ENCODE data around the gene FOXP1. TPM values are rescaled to one million over a fixed set of nuclear protein-coding genes. Genes with fewer than 3 reads are reported as not detected.

The FOXP1 gene
- total RNA-seq, 1 donor from 2014 or later: 71.3 TPM

GRCh38 chr3:71542521-71543370 is 40.8 kb downstream of the FOXP1 start:
- Mint-ChIP-seq H3K9me3 (ENCODE audit: unreplicated experiment) (no peaks in the 10 kb centered on the region), H3K4me1 (ENCODE audit: unreplicated experiment) (peaks cover 50% of the 10 kb centered on the region), H3K4me3 (ENCODE audit: unreplicated experiment) (no peak overlapping the region), H3K36me3 (ENCODE audit: low read depth, unreplicated experiment) (no peaks in the 10 kb centered on the region), H3K27me3 (ENCODE audit: unreplicated experiment) (peaks cover 4% of the 10 kb centered on the region), H3K27ac (ENCODE audit: unreplicated experiment) (peak overlapping the region; percentile 36)
- DNase-seq (ENCODE audit: low spot score): peak; percentile 13
- no peak for TF ChIP-seq CTCF (IDR thresholded peaks at IDR 0.05; ENCODE audit: unreplicated experiment)

GRCh38 chr3:71541313-71541712 is 42.2 kb downstream of the FOXP1 start:
- Mint-ChIP-seq H3K4me3 (ENCODE audit: unreplicated experiment) (no peak overlapping the region), H3K27me3 (ENCODE audit: unreplicated experiment) (peaks cover 3% of the 10 kb centered on the region), H3K27ac (ENCODE audit: unreplicated experiment) (no peak overlapping the region), H3K36me3 (ENCODE audit: low read depth, unreplicated experiment) (no peaks in the 10 kb centered on the region), H3K9me3 (ENCODE audit: unreplicated experiment) (no peaks in the 10 kb centered on the region), H3K4me1 (ENCODE audit: unreplicated experiment) (peaks cover 38% of the 10 kb centered on the region)
- DNase-seq (ENCODE audit: low spot score): no peak
- TF ChIP-seq CTCF (IDR thresholded peaks at IDR 0.05; ENCODE audit: unreplicated experiment): no peak

GRCh38 chr3:71537211-71537611 is 46.3 kb downstream of the FOXP1 start:
- Mint-ChIP-seq H3K4me3 (ENCODE audit: unreplicated experiment) (no peak overlapping the region), H3K27ac (ENCODE audit: unreplicated experiment) (no peak overlapping the region), H3K27me3 (ENCODE audit: unreplicated experiment) (peaks cover 3% of the 10 kb centered on the region), H3K4me1 (ENCODE audit: unreplicated experiment) (peaks cover 27% of the 10 kb centered on the region), H3K9me3 (ENCODE audit: unreplicated experiment) (no peaks in the 10 kb centered on the region), H3K36me3 (ENCODE audit: low read depth, unreplicated experiment) (no peaks in the 10 kb centered on the region)
- no peak for DNase-seq (ENCODE audit: low spot score)
- TF ChIP-seq CTCF (IDR thresholded peaks at IDR 0.05; ENCODE audit: unreplicated experiment): no peak

GRCh38 chr3:71536376-71536965 is 47.1 kb downstream of the FOXP1 start:
- H3K27me3 Mint-ChIP-seq (ENCODE audit: unreplicated experiment): peaks cover 3% of the 10 kb centered on the region
- no peaks in the 10 kb centered on the region for H3K9me3 Mint-ChIP-seq (ENCODE audit: unreplicated experiment)
- no peak overlapping the region for H3K4me3 Mint-ChIP-seq (ENCODE audit: unreplicated experiment)
- no peak for DNase-seq (ENCODE audit: low spot score)
- no peak overlapping the region for H3K27ac Mint-ChIP-seq (ENCODE audit: unreplicated experiment)
- no peaks in the 10 kb centered on the region for H3K36me3 Mint-ChIP-seq (ENCODE audit: low read depth, unreplicated experiment)
- H3K4me1 Mint-ChIP-seq (ENCODE audit: unreplicated experiment): peaks cover 27% of the 10 kb centered on the region
- TF ChIP-seq CTCF (IDR thresholded peaks at IDR 0.05; ENCODE audit: unreplicated experiment): no peak

- Mint-ChIP-seq H3K36me3 (ENCODE audit: low read depth, unreplicated experiment) (no peaks in the 10 kb centered on the region), H3K9me3 (ENCODE audit: unreplicated experiment) (no peaks in the 10 kb centered on the region), H3K27me3 (ENCODE audit: unreplicated experiment) (no peaks in the 10 kb centered on the region), H3K27ac (ENCODE audit: unreplicated experiment) (no peak overlapping the region), H3K4me1 (ENCODE audit: unreplicated experiment) (peaks cover 30% of the 10 kb centered on the region), H3K4me3 (ENCODE audit: unreplicated experiment) (no peak overlapping the region)
- TF ChIP-seq CTCF (IDR thresholded peaks at IDR 0.05; ENCODE audit: unreplicated experiment): no peak
- DNase-seq (ENCODE audit: low spot score): no peak
These were observed 49.9 kb downstream of the FOXP1 start for GRCh38 chr3:71533588-71533987.
